Measurements from ENCODE around the gene SPATA20. TPM values are rescaled to one million over a fixed set of nuclear protein-coding genes. Genes with fewer than 3 reads are reported as not detected.

The SPATA20 gene
- total RNA-seq, 1 experiment from 2014 or later: 11.1 TPM

DNA sequence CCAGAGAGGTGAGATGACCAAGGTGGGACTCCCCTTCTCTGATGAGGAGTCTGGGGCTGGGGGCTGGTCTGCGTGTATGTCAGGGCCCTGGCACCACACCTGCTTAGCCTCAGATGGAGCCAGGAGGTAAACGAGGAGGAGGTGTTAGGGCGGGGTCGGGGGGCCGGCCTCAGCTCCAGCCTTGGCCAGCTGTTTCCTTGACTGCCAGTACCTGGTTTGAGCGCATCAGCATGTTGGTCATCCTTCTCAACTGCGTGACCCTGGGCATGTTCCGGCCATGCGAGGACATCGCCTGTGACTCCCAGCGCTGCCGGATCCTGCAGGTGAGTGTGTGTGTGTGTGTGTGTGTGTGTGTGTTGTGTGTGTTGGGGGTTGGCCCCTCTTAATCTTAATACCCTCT, 21.7 kb downstream of the SPATA20 start:
- POLR2A ChIA-PET (ENCODE audit: low non-redundant PET): no interaction called here
- H3K4me3 ChIP-seq (ENCODE audit: low read depth, low read length, poor library complexity, severe bottlenecking): no peak overlapping the region
- TF ChIP-seq EZH2 (IDR thresholded peaks at IDR 0.05; ENCODE audit: borderline replicate concordance, low read depth, low read length, poor library complexity, severe bottlenecking) (no peak), CTCF (conservative IDR thresholded peaks at IDR 0.05; ENCODE audit: low read depth, low read length) (no peak)
- peaks cover 25% of the 10 kb centered on the region for H3K4me1 ChIP-seq (ENCODE audit: insufficient read depth, low read length, poor library complexity, severe bottlenecking)
- intact Hi-C loops (cut with micrococcal nuclease; ENCODE audit: unreplicated experiment): no loop called here
- H3K27me3 ChIP-seq (replicated peaks; ENCODE audit: insufficient read depth, low read depth, low read length, poor library complexity): no peaks in the 10 kb centered on the region
- H3K36me3 ChIP-seq (ENCODE audit: insufficient read depth, low read length, poor library complexity, severe bottlenecking): no peaks in the 10 kb centered on the region
- DNase-seq (ENCODE audit: low spot score): no peak
- no TSS peak for BruUV-seq (replicated peaks)
- CTCF ChIA-PET: no interaction called here
- H3K9me3 ChIP-seq (ENCODE audit: low read depth, low read length, poor library complexity, severe bottlenecking): no peaks in the 10 kb centered on the region
- H3K27ac ChIP-seq (ENCODE audit: low read depth, low read length, poor library complexity, severe bottlenecking): no peak overlapping the region

DNA sequence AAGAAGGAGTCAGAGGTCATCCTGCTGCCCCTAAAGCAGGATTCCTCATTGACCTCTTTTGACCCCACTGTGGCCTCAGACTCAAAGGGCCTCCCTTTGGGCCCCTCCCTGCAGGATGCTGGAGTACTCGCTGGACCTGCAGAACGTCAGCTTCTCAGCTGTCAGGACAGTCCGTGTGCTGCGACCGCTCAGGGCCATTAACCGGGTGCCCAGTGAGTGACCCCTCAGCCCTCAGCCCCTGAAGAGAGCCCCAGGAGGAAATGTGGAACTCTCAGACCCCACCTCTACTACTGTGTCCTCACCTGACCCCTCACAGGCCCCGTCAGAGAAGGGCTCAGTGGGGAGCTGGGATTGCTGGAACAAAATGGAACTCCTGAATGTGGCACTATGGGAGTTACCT, 22.6 kb downstream of the SPATA20 start:
- no peaks in the 10 kb centered on the region for H3K36me3 ChIP-seq (ENCODE audit: insufficient read depth, low read length, poor library complexity, severe bottlenecking)
- H3K9me3 ChIP-seq (ENCODE audit: low read depth, low read length, poor library complexity, severe bottlenecking): no peaks in the 10 kb centered on the region
- BruUV-seq (replicated peaks): no TSS peak
- TF ChIP-seq EZH2 (IDR thresholded peaks at IDR 0.05; ENCODE audit: borderline replicate concordance, low read depth, low read length, poor library complexity, severe bottlenecking) (no peak), CTCF (conservative IDR thresholded peaks at IDR 0.05; ENCODE audit: low read depth, low read length) (no peak)
- DNase-seq (ENCODE audit: low spot score): no peak
- CTCF ChIA-PET: no interaction called here
- no peak overlapping the region for H3K4me3 ChIP-seq (ENCODE audit: low read depth, low read length, poor library complexity, severe bottlenecking)
- POLR2A ChIA-PET (ENCODE audit: low non-redundant PET): no interaction called here
- intact Hi-C loops (cut with micrococcal nuclease; ENCODE audit: unreplicated experiment): no loop called here
- no peaks in the 10 kb centered on the region for H3K27me3 ChIP-seq (replicated peaks; ENCODE audit: insufficient read depth, low read depth, low read length, poor library complexity)
- H3K27ac ChIP-seq (ENCODE audit: low read depth, low read length, poor library complexity, severe bottlenecking): no peak overlapping the region
- peaks cover 23% of the 10 kb centered on the region for H3K4me1 ChIP-seq (ENCODE audit: insufficient read depth, low read length, poor library complexity, severe bottlenecking)

GRCh38 chr17:50570032-50570431, 23.1 kb downstream of the SPATA20 start:
- TF ChIP-seq EZH2 (IDR thresholded peaks at IDR 0.05; ENCODE audit: borderline replicate concordance, low read depth, low read length, poor library complexity, severe bottlenecking) (no peak), CTCF (conservative IDR thresholded peaks at IDR 0.05; ENCODE audit: low read depth, low read length) (no peak)
- ChIA-PET POLR2A (ENCODE audit: low non-redundant PET) (no interaction called here), CTCF (interaction anchor here (0.6 kb wide), 1 partner anchor 409 kb away, joined by 6 read pairs; no protein-coding TSS in a partner anchor)
- Histone ChIP-seq H3K9me3 (ENCODE audit: low read depth, low read length, poor library complexity, severe bottlenecking) (no peaks in the 10 kb centered on the region), H3K4me1 (ENCODE audit: insufficient read depth, low read length, poor library complexity, severe bottlenecking) (peaks cover 18% of the 10 kb centered on the region), H3K4me3 (ENCODE audit: low read depth, low read length, poor library complexity, severe bottlenecking) (no peak overlapping the region), H3K36me3 (ENCODE audit: insufficient read depth, low read length, poor library complexity, severe bottlenecking) (no peaks in the 10 kb centered on the region), H3K27ac (ENCODE audit: low read depth, low read length, poor library complexity, severe bottlenecking) (no peak overlapping the region), H3K27me3 (replicated peaks; ENCODE audit: insufficient read depth, low read depth, low read length, poor library complexity) (no peaks in the 10 kb centered on the region)
- DNase-seq (ENCODE audit: low spot score): no peak
- intact Hi-C loops (cut with micrococcal nuclease; ENCODE audit: unreplicated experiment): no loop called here
- BruUV-seq (replicated peaks): no TSS peak

Data from A673 (cell line).